ENCODE measurements around the gene METAP1. TPM values are rescaled to one million over a fixed set of nuclear protein-coding genes. Genes with fewer than 3 reads are reported as not detected.

METAP1 gene
- total and polyA plus RNA-seq, 2 of the 8 experiments (the other 6 are each of a cell fraction or from before 2014, with no cell fraction given) = 50.6 to 85.2 TPM

DNA sequence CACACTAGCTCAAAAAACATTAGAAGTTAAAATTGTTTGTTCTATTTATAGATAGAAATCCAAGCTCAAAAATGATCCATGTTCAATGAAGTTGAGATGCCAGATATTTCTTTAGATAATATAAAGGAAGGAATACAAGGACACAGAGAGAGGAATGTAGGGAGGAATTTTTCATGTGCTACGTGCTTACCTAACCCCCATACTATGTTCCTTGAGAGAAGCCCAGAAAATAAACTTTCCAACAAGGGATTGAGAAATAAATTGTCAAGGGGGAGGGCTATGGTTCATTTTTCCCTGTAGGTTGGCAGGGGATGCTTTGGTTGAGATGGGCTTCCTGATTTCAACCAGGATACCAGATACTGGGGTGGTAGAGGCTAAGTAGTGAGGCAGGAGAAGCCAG lies 108.6 kb downstream of the METAP1 start:
- TF ChIP-seq KDM4A (IDR thresholded peaks at IDR 0.05; ENCODE audit: low read depth, low read length, severe bottlenecking) (no peak), TEAD4 (IDR thresholded peaks at IDR 0.05; ENCODE audit: low read depth, low read length) (no peak)
- 87% methylated on average over 1 of the region's 1 CpG; no CpG with 5 or more reads in 1 of the 2 experiments for WGBS, 2 experiments (ENCODE audit: extremely low coverage in 1 of 2, insufficient coverage in 1 of 2, insufficient read length in 1 of 2, insufficient replicate concordance in 2 of 2, low coverage in 1 of 2, low lambda C conversion rate in 2 of 2, missing lambda C conversion rate in 1 of 2)

More for the DNA sequence above, 108.6 kb downstream of the METAP1 start:
- Histone ChIP-seq H3K23ac (ENCODE audit: insufficient read length) (no peak overlapping the region), H2BK5ac (ENCODE audit: low read depth, low read length) (no peak overlapping the region), H3K18ac (ENCODE audit: extremely low read depth, low read length) (no peak overlapping the region), H3K4ac (replicated peaks; ENCODE audit: insufficient read length, low read depth, low read length) (no peak overlapping the region), H2BK120ac (replicated peaks; ENCODE audit: low read depth, low read length) (no peak overlapping the region), H2AFZ (ENCODE audit: low read length) (no peak overlapping the region), H3K4me1 (replicated peaks in 1 of 4; ENCODE audit: control insufficient read depth in 3 of 4, insufficient read depth in 4 of 4, low read length in 3 of 4) (no peaks in the 10 kb centered on the region), H3K23me2 (ENCODE audit: low read depth, low read length) (no peaks in the 10 kb centered on the region), H3K79me1 (ENCODE audit: low read depth, low read length) (no peaks in the 10 kb centered on the region), H2BK12ac (ENCODE audit: low read depth, low read length) (no peak overlapping the region), H3K14ac (ENCODE audit: insufficient read length) (no peak overlapping the region), H3K4me3 (ENCODE audit: extremely low read depth in 1 of 4, insufficient read depth in 2 of 4, low read depth in 3 of 4, low read length in 4 of 4) (no peak overlapping the region), H3K27ac (ENCODE audit: low read depth, low read length) (no peak overlapping the region), H4K5ac (ENCODE audit: insufficient read length, low read depth, low read length) (no peak overlapping the region), H3K27me3 (replicated peaks in 1 of 4; ENCODE audit: control insufficient read depth in 3 of 4, extremely low read depth in 1 of 4, insufficient read depth in 3 of 4, low read length in 3 of 4) (peaks cover 0 to 1% (median 0%) of the 10 kb centered on the region in 4 experiments; a peak in 1 of 7 replicates), H3K9me3 (ENCODE audit: insufficient read depth in 2 of 2, low read depth in 1 of 2, low read length in 1 of 2) (peaks cover 6 to 11% of the 10 kb centered on the region in 2 experiments; a peak in 2 of 4 replicates), H2AK5ac (ENCODE audit: low read depth, low read length) (no peak overlapping the region), H4K8ac (ENCODE audit: extremely low read depth, insufficient read depth, low read length) (no peak overlapping the region), H4K20me1 (replicated peaks in 1 of 2; ENCODE audit: control insufficient read depth in 1 of 2, insufficient read depth in 2 of 2, low read length in 2 of 2) (no peaks in the 10 kb centered on the region), H3K9ac (replicated peaks in 1 of 4; ENCODE audit: extremely low read depth in 1 of 4, low read depth in 3 of 4, low read length in 3 of 4) (no peak overlapping the region), H2BK15ac (ENCODE audit: low read length) (no peak overlapping the region), H4K91ac (replicated peaks; ENCODE audit: insufficient read length, low read length) (no peak overlapping the region), H3K56ac (replicated peaks; ENCODE audit: insufficient read length, low read depth, low read length) (no peak overlapping the region), H3K79me2 (ENCODE audit: control insufficient read depth in 1 of 2, insufficient read depth in 2 of 2, low read length in 2 of 2) (no peaks in the 10 kb centered on the region), H3K4me2 (ENCODE audit: insufficient read depth in 1 of 2, low read depth in 2 of 2, low read length in 2 of 2) (no peak overlapping the region), H3K36me3 (ENCODE audit: control insufficient read depth in 2 of 4, insufficient read depth in 4 of 4, low read length in 3 of 4) (no peaks in the 10 kb centered on the region), H2BK20ac (ENCODE audit: low read length) (no peak overlapping the region)
- ChIA-PET POLR2A (ENCODE audit: partially characterized antibody) (no interaction called here), CTCF (ENCODE audit: partially characterized antibody) (interaction anchor here (0.6 kb wide), 1 partner anchor 217 kb away, joined by 3 read pairs; no protein-coding TSS in a partner anchor)
- DNase-seq (ENCODE audit: low read depth in 1 of 2, low spot score in 2 of 2) (no peak), FAIRE-seq (no peak)
